GM19238 (cell line): ENCODE measurements around the gene F2RL3.
A peak's percentile ranks its signal among the peaks of the same experiment; 100 is the strongest.

Source experiments
- DNase-seq: peaks from one replicate; pipeline ENCODE4 v3.0.0; 2011; ENCODE audit warnings: low spot score; ENCODE audit not compliant: insufficient read length

Gene F2RL3

DNA sequence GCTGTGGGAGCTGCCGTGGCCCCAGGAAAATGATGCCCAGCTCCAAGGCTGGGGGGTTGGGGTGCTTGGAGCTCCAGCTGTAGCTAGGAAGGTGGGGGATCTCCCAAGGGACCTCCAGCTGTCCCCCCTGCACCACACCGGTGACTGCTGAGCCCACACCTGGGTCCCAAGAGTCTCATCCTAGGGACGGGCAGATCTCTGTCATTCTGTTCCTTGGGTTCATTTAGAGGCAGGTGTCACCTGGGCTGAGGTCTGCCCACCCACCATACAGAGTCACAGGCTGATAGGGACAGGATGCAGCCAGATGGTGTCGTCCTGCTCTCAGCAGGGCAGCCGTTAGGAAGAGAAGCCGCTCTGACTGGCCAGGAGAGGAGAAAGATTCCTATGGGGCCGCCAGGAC is 5.3 kb downstream of the F2RL3 start:
- no peak for DNase-seq

DNA sequence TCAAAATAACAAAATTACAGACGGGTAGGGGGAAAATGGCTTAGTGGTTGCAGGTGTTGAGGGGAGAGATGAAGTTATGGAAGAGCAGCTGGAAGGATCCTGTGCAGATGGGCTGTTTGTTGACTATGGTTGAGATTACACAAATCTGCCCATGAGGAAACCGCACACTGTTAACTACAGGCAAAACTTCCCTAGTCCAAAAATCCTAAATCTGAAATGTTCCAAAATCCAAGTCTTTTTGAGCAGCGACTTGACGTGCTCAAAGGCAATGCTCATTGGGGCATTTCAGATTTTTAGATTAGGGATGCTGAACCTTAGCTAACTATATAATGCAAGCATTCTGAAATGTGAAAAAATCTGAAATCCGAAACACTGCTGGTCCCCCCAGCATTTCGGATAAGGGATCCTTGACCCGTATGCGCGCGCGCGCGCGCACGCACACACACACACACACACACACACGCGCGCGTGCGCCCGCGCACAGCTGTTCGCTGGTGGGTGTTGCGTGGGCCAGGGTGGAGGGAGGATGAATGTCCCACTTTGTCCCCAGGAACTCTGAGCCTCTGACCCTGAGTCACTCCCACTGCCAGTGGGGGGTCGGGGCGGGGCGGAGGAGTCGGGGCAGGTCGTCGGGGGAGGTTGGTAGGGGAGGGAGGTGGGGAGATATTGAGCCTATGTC is 6.8 kb downstream of the F2RL3 start:
- no peak for DNase-seq

DNA sequence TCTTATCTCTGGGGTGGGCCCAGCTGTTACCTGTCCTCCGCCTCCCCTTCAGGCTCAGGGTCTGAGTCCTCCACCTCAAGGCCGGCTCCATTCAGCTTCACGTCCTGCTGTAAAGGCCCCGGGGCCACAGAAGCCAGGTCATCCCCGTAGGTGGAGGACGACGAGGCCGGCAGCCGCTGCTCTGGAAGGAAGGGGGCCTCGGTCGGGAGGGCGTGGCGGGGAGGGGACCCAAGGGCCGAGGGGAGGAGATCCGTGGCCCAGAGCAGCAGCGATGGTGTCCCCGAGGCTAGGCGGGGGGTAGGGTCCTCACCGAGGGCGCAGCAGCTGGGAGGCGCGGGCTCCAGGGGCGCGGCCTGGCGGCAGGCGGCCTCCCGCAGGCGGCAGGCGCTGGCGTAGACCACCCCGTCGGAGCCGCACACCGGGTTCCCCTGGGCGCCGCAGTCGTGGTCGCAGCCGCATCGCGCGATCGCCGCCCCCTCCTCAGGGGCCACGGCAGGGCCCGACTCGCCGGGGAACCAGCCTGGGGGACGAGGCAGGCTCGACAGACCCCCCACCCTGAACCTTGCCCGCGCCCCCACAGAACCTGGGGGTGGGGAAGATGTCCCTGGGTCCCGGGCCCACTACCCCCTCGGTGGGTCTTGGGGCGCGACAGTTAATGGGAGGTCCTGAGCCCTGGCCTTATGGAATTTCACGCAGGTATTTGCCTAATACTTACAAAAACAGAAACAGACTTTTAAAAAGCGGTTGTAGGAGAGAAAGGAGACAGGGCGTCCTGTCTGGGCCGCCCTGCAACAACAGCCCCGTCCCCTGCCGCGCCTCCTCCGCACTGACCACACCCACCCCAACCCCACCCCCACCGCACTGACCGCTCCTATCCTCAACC is 7.6 kb downstream of the F2RL3 start:
- DNase-seq: no peak

DNA sequence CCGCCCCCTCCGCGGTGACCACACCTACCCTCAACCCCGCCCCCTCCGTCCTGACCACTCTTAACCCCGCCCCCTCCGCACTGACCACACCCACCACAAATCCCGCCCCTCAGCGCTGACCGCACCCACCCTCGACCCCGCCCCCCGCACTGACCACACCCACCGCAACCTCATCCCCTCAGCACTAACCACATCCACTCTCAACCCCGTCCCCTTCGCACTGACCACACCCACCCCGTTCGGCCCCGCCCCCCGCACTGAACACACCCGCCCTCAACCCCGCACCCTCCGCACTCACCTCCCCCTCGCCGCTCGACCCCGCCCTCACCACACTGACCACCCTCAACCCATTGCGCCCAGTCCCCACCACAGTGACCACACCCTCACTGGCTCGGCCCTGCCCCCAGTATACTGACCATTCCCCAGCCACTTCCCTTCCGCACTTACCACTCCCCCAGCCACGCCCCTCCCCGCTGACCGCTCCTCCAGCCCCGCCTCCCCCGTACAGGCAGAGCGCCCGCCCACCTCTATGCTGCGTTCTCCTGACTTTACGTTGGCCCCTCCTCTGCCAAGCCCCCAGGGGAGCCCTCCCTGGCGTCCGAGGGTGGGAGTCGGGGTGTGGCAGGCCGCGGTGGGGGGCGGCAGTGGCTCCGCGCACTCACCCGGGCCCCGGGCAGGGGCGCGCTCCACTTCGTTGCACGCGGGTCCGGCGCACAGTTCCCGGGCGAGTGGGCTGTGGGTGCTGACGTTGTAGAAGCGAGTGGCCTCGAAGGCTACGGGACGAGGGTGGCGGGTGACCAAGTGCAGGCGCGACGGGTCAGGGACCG is 8.4 kb downstream of the F2RL3 start:
- peak; percentile 94 for DNase-seq

DNA sequence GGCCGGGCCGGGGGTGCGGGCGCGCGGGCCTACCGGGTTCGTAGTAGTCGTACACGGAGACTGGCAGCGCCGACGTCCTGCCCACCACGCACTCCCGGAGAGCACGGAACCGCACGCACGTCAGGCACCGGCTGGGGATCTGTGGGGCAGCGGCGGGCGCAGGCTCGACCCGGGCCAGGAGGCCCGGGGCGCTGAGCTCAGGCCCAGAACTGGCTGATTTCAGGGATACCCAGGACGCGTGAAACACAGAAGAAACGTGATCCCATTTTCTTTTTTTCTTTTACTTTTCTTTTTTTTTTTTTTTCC is 9.0 kb downstream of the F2RL3 start:
- no peak for DNase-seq

DNA sequence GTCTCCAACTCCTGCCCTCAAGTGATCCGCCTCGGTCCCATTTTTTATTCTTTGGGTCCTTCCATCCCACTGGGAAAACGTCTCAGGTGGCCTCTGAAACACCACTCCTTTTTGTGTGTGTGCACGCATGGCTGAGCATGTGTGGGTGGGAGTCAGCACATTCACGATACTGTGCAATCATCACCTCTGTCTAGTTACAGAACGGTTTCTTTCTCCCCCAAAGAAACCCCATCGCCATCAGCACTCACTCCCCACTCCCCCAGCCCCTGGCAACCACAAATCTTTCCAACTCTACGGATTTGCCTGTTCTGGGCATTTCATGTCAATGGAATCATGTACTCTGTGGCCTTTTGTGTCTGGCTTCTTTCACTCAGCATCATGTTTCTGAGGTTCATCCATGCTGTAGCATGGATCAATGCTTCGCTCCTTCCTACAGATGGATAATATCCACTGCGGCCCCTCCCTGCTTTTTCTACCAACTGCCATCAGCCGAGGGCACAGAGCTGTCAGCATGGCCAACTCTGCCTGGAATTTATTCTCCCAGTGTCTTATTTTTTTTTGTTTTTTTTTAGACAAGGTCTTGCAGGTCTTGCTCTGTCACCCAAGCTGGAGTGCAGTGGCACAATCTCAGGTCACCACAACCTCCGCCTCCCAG is 9.7 kb downstream of the F2RL3 start:
- DNase-seq: no peak

DNA sequence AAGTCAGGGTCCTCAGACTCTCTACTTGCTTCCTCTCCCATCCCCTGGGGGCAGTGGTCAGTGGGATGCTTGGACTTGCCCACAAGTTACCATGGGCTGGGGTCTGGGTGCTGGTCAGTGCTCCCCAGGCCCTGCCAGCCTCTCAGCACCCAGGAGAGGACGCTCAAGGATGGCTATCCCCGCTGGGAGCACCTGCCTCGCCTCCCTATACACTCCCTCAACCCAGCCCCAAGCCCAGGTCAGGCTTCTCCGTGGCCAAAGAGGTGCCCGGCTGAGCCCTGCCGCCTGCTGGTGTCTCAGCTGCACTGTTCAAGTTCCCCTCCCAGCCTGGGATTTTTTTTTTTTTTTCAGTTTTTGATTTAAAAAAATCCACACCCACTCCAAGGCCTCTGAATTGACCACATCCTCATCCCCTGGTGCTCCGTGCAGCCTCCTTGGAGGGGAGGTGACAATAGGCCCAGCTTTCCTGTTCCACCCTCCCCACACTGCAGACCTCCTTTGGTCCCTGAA is 10.8 kb downstream of the F2RL3 start:
- peak; percentile 69 for DNase-seq

DNA sequence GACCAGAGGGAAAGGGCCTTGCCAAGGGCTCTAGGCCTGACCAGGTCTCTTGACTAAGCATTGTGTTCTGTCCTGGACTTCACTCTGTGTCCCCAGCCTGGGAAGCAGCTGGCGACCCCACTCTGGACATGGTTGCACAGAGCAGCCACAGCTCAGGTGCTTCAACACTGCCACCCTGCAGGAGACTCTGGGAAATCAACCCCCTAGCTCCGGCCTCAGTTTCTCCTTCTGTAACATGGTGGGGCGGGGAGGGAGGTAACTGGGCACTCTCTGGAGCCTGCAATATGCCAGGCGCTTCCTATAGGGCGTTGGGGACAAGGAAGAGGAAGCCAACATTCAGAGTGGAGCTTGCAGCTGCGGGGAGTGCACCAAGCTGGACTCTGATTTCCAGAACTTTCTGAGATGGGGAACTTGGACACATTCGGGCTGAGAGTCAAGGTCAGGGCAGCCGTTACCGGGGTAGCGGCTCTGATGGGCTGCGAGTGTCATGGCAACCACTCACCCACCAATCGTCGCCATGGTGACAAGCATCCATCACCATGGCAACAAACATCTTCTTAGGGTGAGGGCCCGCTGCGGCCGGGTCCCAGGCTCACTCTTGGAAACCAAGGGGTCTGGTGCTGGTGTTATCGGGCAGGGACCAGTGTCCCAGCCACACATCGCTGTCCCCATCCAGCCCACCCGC is 12.8 kb downstream of the F2RL3 start:
- DNase-seq: no peak

DNA sequence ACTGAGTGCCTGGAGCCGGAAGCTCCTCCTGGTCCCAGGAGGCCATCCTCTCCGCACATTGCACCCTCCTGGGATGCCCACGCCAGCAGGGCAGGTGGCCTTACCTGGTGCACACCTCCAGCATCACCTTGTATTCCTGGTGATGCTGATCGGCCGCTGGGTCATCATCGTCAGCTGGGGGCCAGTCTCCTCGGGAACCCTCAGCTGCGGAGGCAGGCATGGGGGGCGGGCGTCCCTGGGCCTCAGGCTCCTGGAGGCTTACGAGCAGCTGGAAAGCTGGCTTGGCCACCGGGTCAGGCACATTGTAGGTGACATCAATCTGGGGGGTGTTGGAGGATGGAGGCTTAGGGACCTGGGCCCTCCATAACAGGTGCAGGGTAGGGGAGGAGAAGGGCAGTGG is 13.7 kb downstream of the F2RL3 start:
- DNase-seq: no peak

DNA sequence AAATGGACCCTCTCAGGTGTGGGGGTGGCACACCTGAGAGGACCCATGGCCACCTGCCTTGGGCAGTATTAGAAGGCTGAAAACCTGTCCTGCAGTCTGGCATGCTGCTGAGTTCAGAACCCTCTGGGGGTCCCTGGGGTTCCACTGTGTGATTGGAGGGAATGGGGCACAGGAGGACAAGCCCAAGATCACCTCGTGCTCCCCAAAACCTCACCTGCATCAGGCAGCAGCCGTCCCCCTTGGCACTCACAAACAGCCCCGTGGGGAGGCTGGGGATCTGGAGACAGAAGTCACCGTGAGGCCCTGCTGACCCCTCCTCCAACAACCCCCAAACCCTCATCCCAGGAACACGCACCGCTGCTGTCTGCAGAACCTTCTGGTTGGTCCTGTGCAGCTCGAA is 14.5 kb downstream of the F2RL3 start:
- DNase-seq: no peak

DNA sequence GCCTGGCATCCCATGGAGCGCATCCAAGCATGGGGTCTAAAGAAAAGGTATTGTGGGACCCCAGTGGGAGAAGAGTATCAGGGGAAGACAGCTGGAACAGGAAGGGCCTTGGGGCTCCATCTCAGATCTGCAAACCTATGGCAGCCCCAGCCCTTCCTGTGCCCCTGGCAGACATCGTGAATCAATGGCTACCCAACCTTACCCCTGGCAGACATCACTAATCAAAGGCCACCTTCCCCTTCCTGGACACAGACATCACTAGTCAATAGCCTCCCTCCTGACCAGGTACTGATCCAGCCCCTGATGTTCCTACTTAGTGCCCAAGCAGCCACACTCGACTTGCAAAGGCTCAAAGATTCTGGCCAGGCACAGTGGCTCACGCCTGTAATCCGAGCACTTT is 15.8 kb downstream of the F2RL3 start:
- DNase-seq: no peak

DNA sequence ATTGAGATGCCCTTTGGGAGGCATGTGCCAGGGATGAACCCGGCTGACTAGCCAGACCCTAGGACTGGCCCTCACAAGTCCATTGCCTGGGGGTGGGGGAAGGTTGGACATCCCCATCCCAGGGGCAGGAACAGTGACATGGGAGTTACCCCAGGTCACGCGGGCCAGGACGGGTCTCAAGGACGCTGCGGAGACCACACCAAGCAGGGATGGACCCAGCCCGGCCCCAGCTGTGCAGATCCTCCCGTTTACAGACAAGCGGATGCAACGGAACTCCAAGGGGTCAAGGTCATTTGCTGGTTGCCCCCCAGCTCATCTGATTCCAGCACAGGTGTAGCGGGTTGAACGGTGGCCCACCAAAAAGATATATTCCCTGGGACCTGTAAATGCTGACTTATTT is 20.0 kb downstream of the F2RL3 start:
- DNase-seq: no peak

DNA sequence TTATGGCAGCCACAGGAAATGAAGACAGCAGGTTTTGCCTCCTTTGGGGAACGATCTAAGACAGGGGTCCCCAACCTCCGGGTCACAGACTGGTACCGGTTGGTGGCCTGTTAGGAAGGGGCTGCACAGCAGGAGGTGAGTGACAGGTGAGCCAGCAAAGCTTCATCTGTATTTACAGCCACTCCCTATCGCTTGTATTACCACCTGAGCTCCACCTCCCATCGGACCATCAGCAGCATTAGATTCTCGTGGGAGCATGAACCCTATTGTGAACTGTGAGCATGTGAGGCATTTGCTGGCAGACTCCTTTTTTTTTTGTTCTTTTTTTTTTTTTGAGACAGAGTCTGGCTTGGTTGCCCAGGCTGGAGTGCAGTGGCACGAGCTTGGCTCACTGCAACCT is 22.2 kb downstream of the F2RL3 start:
- DNase-seq: no peak

DNA sequence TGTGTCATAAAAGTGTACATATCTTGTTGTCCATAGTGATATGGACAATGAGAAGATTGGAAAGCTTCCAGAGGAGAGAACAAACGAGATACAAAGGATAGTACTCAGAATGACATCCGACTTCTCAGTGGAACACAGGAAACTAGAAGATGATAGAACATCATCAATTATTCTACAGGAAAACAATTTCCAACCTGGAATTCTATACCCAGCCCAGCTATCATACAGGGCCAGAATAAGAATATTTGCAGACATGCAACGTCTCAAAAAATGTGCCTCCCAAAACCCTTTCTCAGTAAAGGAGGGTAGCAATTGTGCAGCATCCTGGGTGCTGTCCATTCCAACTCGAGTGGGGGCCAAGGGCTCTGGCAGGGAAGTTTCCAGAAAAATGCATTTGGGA is 24.0 kb downstream of the F2RL3 start:
- no peak for DNase-seq

DNA sequence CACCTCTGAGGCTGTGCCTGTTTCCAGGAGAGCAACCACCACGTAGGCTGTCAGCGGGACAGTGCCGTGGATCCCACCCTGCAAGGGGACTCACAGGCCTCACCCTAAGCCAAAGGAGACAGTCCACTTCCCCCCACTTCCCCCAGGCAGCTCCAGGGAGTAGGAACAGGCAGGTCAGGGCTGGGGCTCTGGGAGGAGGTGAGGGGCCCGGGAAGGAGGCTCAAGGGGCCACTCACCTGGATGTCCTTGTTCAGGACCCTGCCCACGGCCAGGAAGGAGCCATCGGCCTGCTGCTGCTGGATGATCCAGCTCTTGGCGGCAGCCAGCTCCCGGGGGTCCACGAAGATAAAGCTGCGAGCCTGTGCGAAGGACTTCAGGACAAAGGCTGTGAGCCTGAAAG is 25.6 kb downstream of the F2RL3 start:
- no peak for DNase-seq

DNA sequence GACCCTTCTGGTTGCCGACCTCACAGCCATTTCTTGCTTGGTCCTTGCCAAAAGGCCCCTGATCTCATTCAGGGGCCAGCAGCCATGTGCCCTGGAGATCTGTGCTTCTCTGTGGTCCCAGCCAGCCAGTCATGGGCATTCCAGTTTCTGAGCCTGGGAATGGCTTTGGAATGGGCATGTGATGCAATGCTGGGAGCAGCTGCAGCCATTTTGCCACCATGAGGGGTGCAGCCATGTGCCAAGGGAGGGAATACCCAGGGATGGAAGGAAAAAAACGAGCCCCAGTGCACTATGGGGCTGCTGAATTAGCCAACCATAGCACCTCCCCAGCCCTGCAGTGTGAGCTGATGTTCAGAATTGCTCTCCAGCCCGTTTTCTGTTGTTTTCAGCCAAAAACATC is 26.3 kb downstream of the F2RL3 start:
- no peak for DNase-seq

DNA sequence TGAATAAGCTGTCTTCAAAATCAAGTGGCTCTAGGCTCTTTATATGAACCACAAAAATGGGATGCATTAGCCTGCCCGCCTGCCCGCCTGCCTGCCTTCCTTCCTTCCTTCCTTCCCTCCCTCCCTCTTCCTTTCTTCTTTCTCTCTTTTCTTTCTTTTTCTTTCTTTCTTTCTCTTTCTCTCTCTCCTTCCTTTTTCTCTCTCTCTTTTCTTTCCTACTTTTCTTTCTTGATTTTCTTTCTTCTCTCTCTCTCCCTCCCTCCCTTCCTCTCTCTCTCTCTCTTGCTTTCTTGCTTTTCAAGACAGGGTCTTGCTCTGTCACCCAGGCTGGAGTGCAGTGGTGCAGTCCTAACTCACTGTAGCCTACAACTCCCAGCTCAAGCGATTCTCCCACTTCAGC is 26.9 kb downstream of the F2RL3 start:
- no peak for DNase-seq

DNA sequence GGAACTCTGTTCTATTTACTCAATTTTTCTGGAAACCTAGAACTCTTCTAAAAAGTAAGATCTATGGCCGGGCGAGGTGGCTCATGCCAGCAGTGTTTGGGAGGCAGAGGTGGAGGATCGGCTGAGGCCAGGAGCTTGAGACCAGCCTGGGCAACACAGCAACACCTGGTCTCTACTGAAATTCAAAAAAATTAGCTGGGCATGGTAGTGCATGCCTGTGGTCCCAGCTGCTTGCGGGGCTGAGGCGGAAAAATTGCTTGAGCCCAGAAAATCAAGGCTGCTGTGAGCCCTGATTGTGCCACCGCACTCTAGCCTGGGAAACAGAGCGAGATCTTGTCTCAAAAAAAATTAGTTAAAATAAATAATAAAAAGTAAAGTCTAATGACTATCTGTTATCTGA is 28.6 kb downstream of the F2RL3 start:
- no peak for DNase-seq

DNA sequence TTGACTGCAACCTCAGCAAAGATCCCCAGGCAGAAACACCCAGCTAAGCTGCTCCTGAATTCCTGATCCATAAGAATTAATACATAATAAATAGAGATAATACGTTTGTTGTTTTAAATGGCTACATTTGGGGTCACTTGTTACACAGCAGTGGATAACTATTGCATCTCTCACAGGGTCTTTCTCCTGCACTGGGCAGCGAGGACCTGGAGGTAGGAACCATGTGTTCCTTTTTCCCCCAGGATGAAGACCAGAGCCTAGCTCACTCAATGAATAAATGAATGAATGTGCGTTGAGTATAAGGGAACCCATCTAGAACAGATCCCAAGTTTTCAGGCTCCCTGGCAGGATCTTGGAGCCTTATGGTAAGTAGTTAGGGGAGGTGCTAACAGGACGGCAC is 30.7 kb downstream of the F2RL3 start:
- DNase-seq: no peak

DNA sequence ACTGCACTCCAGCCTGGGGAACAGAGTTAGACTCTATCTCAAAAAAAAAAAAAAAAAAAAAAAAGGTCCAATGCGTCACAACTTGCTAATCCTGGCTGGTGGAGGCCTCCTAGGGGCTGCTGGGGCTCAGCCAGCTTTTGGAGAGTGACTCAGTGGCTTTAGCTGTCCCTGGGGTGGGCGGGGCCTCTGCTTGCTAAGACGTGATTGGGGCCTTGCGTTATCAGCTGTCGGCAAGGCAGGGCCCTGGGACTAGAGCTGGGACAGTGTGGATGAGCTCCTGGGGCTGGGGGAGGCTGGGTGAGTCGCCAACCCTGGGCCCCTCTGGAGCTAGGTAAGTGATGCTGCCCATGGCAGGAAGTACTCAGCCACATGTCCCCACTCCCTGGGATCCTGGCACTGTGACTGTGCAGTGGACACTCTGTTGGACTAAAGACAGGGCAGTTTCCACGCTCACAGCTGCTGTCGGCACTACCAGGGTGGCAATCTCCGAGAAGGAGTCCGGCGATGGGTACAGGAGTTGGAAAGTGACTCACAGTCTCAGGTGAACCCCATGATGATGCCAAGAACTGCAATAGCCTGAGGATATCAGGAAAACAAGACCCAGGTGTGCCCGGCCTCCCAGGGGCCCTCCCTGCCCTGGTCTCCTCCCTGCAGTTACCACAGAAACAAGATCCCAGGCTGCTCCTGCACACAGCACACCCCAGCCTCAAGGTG is 32.2 kb downstream of the F2RL3 start:
- no peak for DNase-seq
